ENCODE data around the gene PRKAG2.

Gene PRKAG2

GRCh38 chr7:151900591-151900985 lies 23.7 kb upstream of the PRKAG2 start:
- DNase-seq, result no peak

GRCh38 chr7:151899513-151900360 lies 22.8 kb upstream of the PRKAG2 start:
- no peak for DNase-seq

GRCh38 chr7:151897951-151898686 lies 21.2 kb upstream of the PRKAG2 start:
- DNase-seq, result no peak

GRCh38 chr7:151897161-151897731 lies 20.3 kb upstream of the PRKAG2 start:
- DNase-seq, result peak in 2 of 3 experiments; percentile 37 to 71

- no peak for DNase-seq
Measured at GRCh38 chr7:151896486-151896885, 19.6 kb upstream of the PRKAG2 start.

GRCh38 chr7:151896086-151896485 lies 19.2 kb upstream of the PRKAG2 start:
- no peak for DNase-seq

GRCh38 chr7:151895631-151896031 lies 18.7 kb upstream of the PRKAG2 start:
- DNase-seq, result peak in 2 of 3 experiments; percentile 21 to 86

- peak in 1 of 3 experiments; percentile 94 for DNase-seq
Measured at GRCh38 chr7:151895008-151895630, 18.2 kb upstream of the PRKAG2 start.

- peak in 1 of 3 experiments; percentile 15 for DNase-seq
Measured at GRCh38 chr7:151894111-151895007, 17.4 kb upstream of the PRKAG2 start.

GRCh38 chr7:151893405-151893923 lies 16.5 kb upstream of the PRKAG2 start:
- no peak for DNase-seq

GRCh38 chr7:151891753-151892152 lies 14.8 kb upstream of the PRKAG2 start:
- peak in 1 of 3 experiments; percentile 14 for DNase-seq

- DNase-seq, result no peak
Measured at GRCh38 chr7:151891182-151891581, 14.3 kb upstream of the PRKAG2 start.

GRCh38 chr7:151890355-151891004 lies 13.6 kb upstream of the PRKAG2 start:
- DNase-seq, result peak; percentile 27 to 89 (median 66)

GRCh38 chr7:151889406-151890354 lies 12.8 kb upstream of the PRKAG2 start:
- DNase-seq, result no peak

- no peak for DNase-seq
Measured at GRCh38 chr7:151888079-151889067, 11.5 kb upstream of the PRKAG2 start.

- DNase-seq, result no peak
Measured at GRCh38 chr7:151886783-151887182, 9.9 kb upstream of the PRKAG2 start.

GRCh38 chr7:151885202-151885580 lies 8.3 kb upstream of the PRKAG2 start:
- no peak for DNase-seq

GRCh38 chr7:151884312-151885201 lies 7.6 kb upstream of the PRKAG2 start:
- DNase-seq, result no peak
